GM23338 (cell line): ENCODE measurements around the gene AGAP5. TPM values are rescaled to one million over a fixed set of nuclear protein-coding genes. Genes with fewer than 3 reads are reported as not detected.

Experiments used
- ATAC-seq: fragments of 200-7000 bp; cut with Tn5 transposase; 3 replicates; pipeline ENCODE4 v1.9.1; 2020
- DNase-seq: peaks from one replicate; pipeline ENCODE4 v3.0.0-alpha.2; 2015; ENCODE audit warnings: low spot score
- H2AFZ ChIP-seq: fragments of 200-600 bp; sonication (generic); 2 replicates; pipeline ENCODE4 v1.8.0; 2016; ENCODE audit warnings: antibody characterized with exemption, mild to moderate bottlenecking, moderate library complexity
- H3F3A ChIP-seq: fragments of 200-600 bp; sonication (generic); replicated peaks from 2 replicates; pipeline ENCODE4 v1.8.0; 2017; ENCODE audit warnings: antibody characterized with exemption, mixed run types, low read depth
- H3K27ac ChIP-seq: fragments of 200-600 bp; sonication (generic); 2 replicates; pipeline ENCODE4 v1.6.1; 2016; ENCODE audit warnings: low read depth
- H3K27me3 ChIP-seq: fragments of 200-600 bp; sonication (generic); 2 replicates; pipeline ENCODE4 v1.8.0; 2016; ENCODE audit warnings: mild to moderate bottlenecking, mixed run types, moderate library complexity; ENCODE audit not compliant: insufficient read depth
- H3K36me3 ChIP-seq: fragments of 200-600 bp; sonication (generic); 2 replicates; pipeline ENCODE4 v1.8.0; 2016; ENCODE audit warnings: mild to moderate bottlenecking; ENCODE audit not compliant: insufficient read depth
- H3K4me1 ChIP-seq: fragments of 200-600 bp; sonication (generic); 2 replicates; pipeline ENCODE4 v1.8.0; 2016; ENCODE audit warnings: mild to moderate bottlenecking, moderate library complexity; ENCODE audit not compliant: insufficient read depth
- H3K4me2 ChIP-seq: fragments of 200-600 bp; sonication (generic); 2 replicates; pipeline ENCODE4 v1.7.1; 2017; ENCODE audit warnings: mixed run types
- H3K4me3 ChIP-seq: fragments of 200-600 bp; sonication (generic); 2 replicates; pipeline ENCODE4 v1.6.1; 2016; ENCODE audit warnings: mixed run types
- H3K79me2 ChIP-seq: fragments of 200-600 bp; sonication (generic); replicated peaks from 2 replicates; pipeline ENCODE4 v1.8.0; 2017; ENCODE audit warnings: mild to moderate bottlenecking; ENCODE audit not compliant: insufficient read depth
- H3K9me2 ChIP-seq: fragments of 200-600 bp; sonication (generic); 2 replicates; pipeline ENCODE4 v1.8.0; 2017; ENCODE audit not compliant: insufficient read depth
- H4K20me1 ChIP-seq: fragments of 200-600 bp; sonication (generic); replicated peaks from 2 replicates; pipeline ENCODE4 v1.8.0; 2017; ENCODE audit warnings: mild to moderate bottlenecking; ENCODE audit not compliant: insufficient read depth
- H3K27ac Mint-ChIP-seq: 2 replicates; pipeline ENCODE4 v1.8.0; 2020; ENCODE audit warnings: inconsistent platforms, mild to moderate bottlenecking, moderate library complexity, mixed read lengths
- H3K27me3 Mint-ChIP-seq: 3 replicates; pipeline ENCODE4 v1.8.0; 2022; ENCODE audit warnings: low read depth, mild to moderate bottlenecking, moderate library complexity, mixed read lengths, inconsistent platforms; ENCODE audit not compliant: insufficient read depth, poor library complexity
- H3K36me3 Mint-ChIP-seq: 3 replicates; pipeline ENCODE4 v1.8.0; 2021; ENCODE audit warnings: low read depth, mild to moderate bottlenecking, inconsistent platforms, moderate library complexity, mixed read lengths
- H3K4me1 Mint-ChIP-seq: 3 replicates; pipeline ENCODE4 v1.8.0; 2020; ENCODE audit warnings: mild to moderate bottlenecking, inconsistent platforms, mixed read lengths
- H3K4me3 Mint-ChIP-seq: 3 replicates; pipeline ENCODE4 v1.8.0; 2021; ENCODE audit warnings: moderate library complexity, mild to moderate bottlenecking, inconsistent platforms, mixed read lengths
- H3K9me3 Mint-ChIP-seq: 3 replicates; pipeline ENCODE4 v1.8.0; 2020; ENCODE audit warnings: moderate library complexity, mild to moderate bottlenecking, inconsistent platforms, mixed read lengths
- CREB1 ChIP-seq: fragments of 250-450 bp; sonication (Bioruptor Pico); IDR thresholded peaks from 2 replicates; pipeline ENCODE4 v1.5.0; 2020; ENCODE audit warnings: low read depth, mild to moderate bottlenecking, moderate library complexity
- CTCF ChIP-seq, 2 experiments: fragments of 200-600 bp in 1 of 2; sonication (generic) in 1 of 2; conservative IDR thresholded peaks; 2 replicates each; pipeline versions ENCODE4 v1.5.1 to v1.6.1; 2016 to 2017; ENCODE audit warnings: antibody characterized with exemption in 2 of 2, low read depth in 2 of 2, mild to moderate bottlenecking in 2 of 2, moderate library complexity in 1 of 2
- ETS1 ChIP-seq: IDR thresholded peaks from 2 replicates; pipeline ENCODE4 v1.6.1; 2016; ENCODE audit warnings: antibody characterized with exemption
- EZH2 ChIP-seq: fragments of 200-600 bp; sonication (generic); IDR thresholded peaks from one replicate; pipeline ENCODE4 v1.8.0; 2017; ENCODE audit warnings: antibody characterized with exemption, mild to moderate bottlenecking, low read depth; ENCODE audit not compliant: unreplicated experiment
- JUNB ChIP-seq: IDR thresholded peaks from one replicate; pipeline ENCODE4 v1.6.1; 2016; ENCODE audit warnings: antibody characterized with exemption; ENCODE audit not compliant: unreplicated experiment
- NANOG ChIP-seq: IDR thresholded peaks from 2 replicates; pipeline ENCODE4 v1.6.1; 2016; ENCODE audit warnings: antibody characterized with exemption, borderline replicate concordance
- POLR2AphosphoS5 ChIP-seq: IDR thresholded peaks from 2 replicates; pipeline ENCODE4 v1.6.1; 2016; ENCODE audit warnings: antibody characterized with exemption, low read depth
- ZNF114 ChIP-seq: fragments of 250-450 bp; sonication (Bioruptor Pico); IDR thresholded peaks from 2 replicates; pipeline ENCODE4 v1.5.0; 2020; ENCODE audit warnings: mild to moderate bottlenecking, moderate library complexity
- ZNF331 ChIP-seq: fragments of 250-450 bp; sonication (Bioruptor Pico); IDR thresholded peaks from 2 replicates; pipeline ENCODE4 v1.5.0; 2020; ENCODE audit warnings: low read depth, mild to moderate bottlenecking, moderate library complexity
- polyA plus RNA-seq: library from polyadenylated mRNA; unstranded; fragments of >200 nt; fragmentation: Nextera tagmentation; extraction: Ambion mirVana; gene quantifications from 2 replicates; pipeline ENCODE4 v1.2.1, GENCODE V29; 2016
- total RNA-seq: library from RNA; depleted of rRNA; stranded (reverse); fragments of >200 nt; shearing (Covaris generic); gene quantifications from 2 replicates; pipeline ENCODE4 v1.2.3, GENCODE V29; 2014
- TF ChIP-seq, protein P1 (sequence below): fragments of 250-450 bp; sonication (Bioruptor Pico); IDR thresholded peaks from 2 replicates; pipeline ENCODE4 v1.5.0; 2020; ENCODE audit warnings: mild to moderate bottlenecking, moderate library complexity

Gene AGAP5
- total and polyA plus RNA-seq, 2 experiments from 2014 or later = 5.0 to 5.3 TPM

GRCh38 chr10:73634421-73634820 is 63.5 kb downstream of the AGAP5 start:
- no peak overlapping the region for H3K4me3 ChIP-seq
- no peak for DNase-seq
- no peak overlapping the region for H3K27ac ChIP-seq
- H3K4me3 Mint-ChIP-seq = no peak overlapping the region
- no peak overlapping the region for H2AFZ ChIP-seq
- no peak overlapping the region for H3K27ac Mint-ChIP-seq
- no peaks in the 10 kb centered on the region for H3K9me2 ChIP-seq
- ATAC-seq = no peak; the same call in 2 of the 3 replicates
- H3K4me2 ChIP-seq = no peak overlapping the region
- no peaks in the 10 kb centered on the region for H3K27me3 Mint-ChIP-seq
- no peaks in the 10 kb centered on the region for H3K27me3 ChIP-seq
- H3F3A ChIP-seq = no peaks in the 10 kb centered on the region
- H3K9me3 Mint-ChIP-seq = no peaks in the 10 kb centered on the region
- TF ChIP-seq ZNF331 (CRISPR knock-in tag) (no peak), EZH2 (no peak), POLR2AphosphoS5 (no peak), JUNB (no peak), ETS1 (no peak), CREB1 (no peak), CTCF (conservative IDR thresholded peaks at IDR 0.05; ENCODE audit: low read depth in 2 of 2) (no peak), NANOG (no peak), ZNF114 (CRISPR knock-in tag) (no peak)
- TF ChIP-seq, protein P1, sequence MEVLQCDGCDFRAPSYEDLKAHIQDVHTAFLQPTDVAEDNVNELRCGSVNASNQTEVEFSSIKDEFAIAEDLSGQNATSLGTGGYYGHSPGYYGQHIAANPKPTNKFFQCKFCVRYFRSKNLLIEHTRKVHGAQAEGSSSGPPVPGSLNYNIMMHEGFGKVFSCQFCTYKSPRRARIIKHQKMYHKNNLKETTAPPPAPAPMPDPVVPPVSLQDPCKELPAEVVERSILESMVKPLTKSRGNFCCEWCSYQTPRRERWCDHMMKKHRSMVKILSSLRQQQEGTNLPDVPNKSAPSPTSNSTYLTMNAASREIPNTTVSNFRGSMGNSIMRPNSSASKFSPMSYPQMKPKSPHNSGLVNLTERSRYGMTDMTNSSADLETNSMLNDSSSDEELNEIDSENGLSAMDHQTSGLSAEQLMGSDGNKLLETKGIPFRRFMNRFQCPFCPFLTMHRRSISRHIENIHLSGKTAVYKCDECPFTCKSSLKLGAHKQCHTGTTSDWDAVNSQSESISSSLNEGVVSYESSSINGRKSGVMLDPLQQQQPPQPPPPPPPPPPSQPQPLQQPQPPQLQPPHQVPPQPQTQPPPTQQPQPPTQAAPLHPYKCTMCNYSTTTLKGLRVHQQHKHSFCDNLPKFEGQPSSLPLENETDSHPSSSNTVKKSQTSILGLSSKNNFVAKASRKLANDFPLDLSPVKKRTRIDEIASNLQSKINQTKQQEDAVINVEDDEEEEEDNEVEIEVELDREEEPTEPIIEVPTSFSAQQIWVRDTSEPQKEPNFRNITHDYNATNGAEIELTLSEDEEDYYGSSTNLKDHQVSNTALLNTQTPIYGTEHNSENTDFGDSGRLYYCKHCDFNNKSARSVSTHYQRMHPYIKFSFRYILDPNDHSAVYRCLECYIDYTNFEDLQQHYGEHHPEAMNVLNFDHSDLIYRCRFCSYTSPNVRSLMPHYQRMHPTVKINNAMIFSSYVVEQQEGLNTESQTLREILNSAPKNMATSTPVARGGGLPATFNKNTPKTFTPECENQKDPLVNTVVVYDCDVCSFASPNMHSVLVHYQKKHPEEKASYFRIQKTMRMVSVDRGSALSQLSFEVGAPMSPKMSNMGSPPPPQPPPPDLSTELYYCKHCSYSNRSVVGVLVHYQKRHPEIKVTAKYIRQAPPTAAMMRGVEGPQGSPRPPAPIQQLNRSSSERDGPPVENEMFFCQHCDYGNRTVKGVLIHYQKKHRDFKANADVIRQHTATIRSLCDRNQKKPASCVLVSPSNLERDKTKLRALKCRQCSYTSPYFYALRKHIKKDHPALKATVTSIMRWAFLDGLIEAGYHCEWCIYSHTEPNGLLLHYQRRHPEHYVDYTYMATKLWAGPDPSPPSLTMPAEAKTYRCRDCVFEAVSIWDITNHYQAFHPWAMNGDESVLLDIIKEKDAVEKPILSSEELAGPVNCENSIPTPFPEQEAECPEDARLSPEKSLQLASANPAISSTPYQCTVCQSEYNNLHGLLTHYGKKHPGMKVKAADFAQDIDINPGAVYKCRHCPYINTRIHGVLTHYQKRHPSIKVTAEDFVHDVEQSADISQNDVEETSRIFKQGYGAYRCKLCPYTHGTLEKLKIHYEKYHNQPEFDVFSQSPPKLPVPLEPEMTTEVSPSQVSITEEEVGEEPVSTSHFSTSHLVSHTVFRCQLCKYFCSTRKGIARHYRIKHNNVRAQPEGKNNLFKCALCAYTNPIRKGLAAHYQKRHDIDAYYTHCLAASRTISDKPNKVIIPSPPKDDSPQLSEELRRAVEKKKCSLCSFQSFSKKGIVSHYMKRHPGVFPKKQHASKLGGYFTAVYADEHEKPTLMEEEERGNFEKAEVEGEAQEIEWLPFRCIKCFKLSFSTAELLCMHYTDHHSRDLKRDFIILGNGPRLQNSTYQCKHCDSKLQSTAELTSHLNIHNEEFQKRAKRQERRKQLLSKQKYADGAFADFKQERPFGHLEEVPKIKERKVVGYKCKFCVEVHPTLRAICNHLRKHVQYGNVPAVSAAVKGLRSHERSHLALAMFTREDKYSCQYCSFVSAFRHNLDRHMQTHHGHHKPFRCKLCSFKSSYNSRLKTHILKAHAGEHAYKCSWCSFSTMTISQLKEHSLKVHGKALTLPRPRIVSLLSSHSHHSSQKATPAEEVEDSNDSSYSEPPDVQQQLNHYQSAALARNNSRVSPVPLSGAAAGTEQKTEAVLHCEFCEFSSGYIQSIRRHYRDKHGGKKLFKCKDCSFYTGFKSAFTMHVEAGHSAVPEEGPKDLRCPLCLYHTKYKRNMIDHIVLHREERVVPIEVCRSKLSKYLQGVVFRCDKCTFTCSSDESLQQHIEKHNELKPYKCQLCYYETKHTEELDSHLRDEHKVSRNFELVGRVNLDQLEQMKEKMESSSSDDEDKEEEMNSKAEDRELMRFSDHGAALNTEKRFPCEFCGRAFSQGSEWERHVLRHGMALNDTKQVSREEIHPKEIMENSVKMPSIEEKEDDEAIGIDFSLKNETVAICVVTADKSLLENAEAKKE (CRISPR knock-in tag) = no peak
- no peaks in the 10 kb centered on the region for H3K36me3 ChIP-seq
- H3K79me2 ChIP-seq = no peaks in the 10 kb centered on the region
- no peaks in the 10 kb centered on the region for H3K36me3 Mint-ChIP-seq
- H3K4me1 Mint-ChIP-seq = 0 out of 3 replicates have a peak, but pooled peaks cover 4% of the 10 kb centered on the region
- no peaks in the 10 kb centered on the region for H4K20me1 ChIP-seq
- no peaks in the 10 kb centered on the region for H3K4me1 ChIP-seq
